ENCODE results near the gene NDRG4.

NDRG4 gene

GRCh38 chr16:58495521-58496331 is 4.2 kb upstream of the NDRG4 start:
- DNase-seq (ENCODE audit: low read depth in 2 of 2): no peak

GRCh38 chr16:58497468-58497867 is 2.5 kb upstream of the NDRG4 start:
- DNase-seq (ENCODE audit: low read depth in 2 of 2): no peak

- no peak for DNase-seq (ENCODE audit: low read depth in 2 of 2)
Measured at GRCh38 chr16:58497935-58498334, 2.0 kb upstream of the NDRG4 start.

GRCh38 chr16:58498341-58499091 is 1.4 kb upstream of the NDRG4 start:
- no peak for DNase-seq (ENCODE audit: low read depth in 2 of 2)

- DNase-seq (ENCODE audit: low read depth in 2 of 2): no peak
Measured at GRCh38 chr16:58499092-58499511, 841 bp upstream of the NDRG4 start.

GRCh38 chr16:58500430-58501241 is 693 bp downstream of the NDRG4 start:
- DNase-seq (ENCODE audit: low read depth in 2 of 2): no peak

GRCh38 chr16:58501242-58502131 is 1.5 kb downstream of the NDRG4 start:
- DNase-seq (ENCODE audit: low read depth in 2 of 2): peak in 1 of 2 experiments; percentile 42

GRCh38 chr16:58502217-58502921 is 2.4 kb downstream of the NDRG4 start:
- DNase-seq (ENCODE audit: low read depth in 2 of 2): no peak

GRCh38 chr16:58503166-58503862 is 3.4 kb downstream of the NDRG4 start:
- DNase-seq (ENCODE audit: low read depth in 2 of 2): no peak

GRCh38 chr16:58503863-58504688 is 4.1 kb downstream of the NDRG4 start:
- no peak for DNase-seq (ENCODE audit: low read depth in 2 of 2)

- no peak for DNase-seq (ENCODE audit: low read depth in 2 of 2)
Measured at GRCh38 chr16:58506241-58507194, 6.6 kb downstream of the NDRG4 start.

GRCh38 chr16:58507195-58507962 is 7.4 kb downstream of the NDRG4 start:
- no peak for DNase-seq (ENCODE audit: low read depth in 2 of 2)

GRCh38 chr16:58507963-58508670 is 8.2 kb downstream of the NDRG4 start:
- no peak for DNase-seq (ENCODE audit: low read depth in 2 of 2)

- no peak for DNase-seq (ENCODE audit: low read depth in 2 of 2)
Measured at GRCh38 chr16:58508671-58509251, 8.8 kb downstream of the NDRG4 start.

GRCh38 chr16:58509256-58510096 is 9.5 kb downstream of the NDRG4 start:
- no peak for DNase-seq (ENCODE audit: low read depth in 2 of 2)

All from stimulated activated CD4-positive, alpha-beta T cell treated with anti-CD3 and anti-CD28 coated beads, Interleukin-12 subunit alpha, Interleukin-12 subunit beta, amount 100 ng/mL, for 24 hours (primary cell).